Thyroid gland (tissue), 4 donors: ENCODE measurements around the gene CCDC15. TPM values are rescaled to one million over a fixed set of nuclear protein-coding genes. Genes with fewer than 3 reads are reported as not detected.

ENCODE experiments used
- DNase-seq, 2 donors: peaks; one replicate each; pipeline ENCODE4 v3.0.0-alpha.2; 2019
- H3K27ac ChIP-seq, 3 donors: fragments of 200-600 bp; sonication (generic); 1 replicate in 2 of 3; 2 replicates in 1 of 3; pipeline ENCODE4 v1.5.1; 2016 to 2019; ENCODE audit warnings: mild to moderate bottlenecking in 1 of 3, moderate library complexity in 1 of 3
- H3K27me3 ChIP-seq: fragments of 200-600 bp; sonication (generic); one replicate; pipeline ENCODE4 v1.5.1; 2019
- H3K36me3 ChIP-seq, 2 donors: fragments of 200-600 bp; sonication (generic); one replicate each; pipeline ENCODE4 v1.5.1; 2016 to 2019
- H3K4me1 ChIP-seq, 2 donors: fragments of 200-600 bp; sonication (generic); one replicate each; pipeline ENCODE4 v1.5.1; 2017 to 2019
- H3K4me3 ChIP-seq, 3 donors: fragments of 200-600 bp; sonication (generic); replicated peaks in 1 of 3; 1 replicate in 2 of 3; 2 replicates in 1 of 3; pipeline ENCODE4 v1.5.1; 2016; ENCODE audit warnings: mild to moderate bottlenecking in 1 of 3
- H3K9me3 ChIP-seq: fragments of 200-600 bp; sonication (generic); one replicate; pipeline ENCODE4 v1.5.1; 2017
- POLR2A ChIP-seq, 2 donors: fragments of 450-650 bp; IDR thresholded peaks; one replicate each; pipeline ENCODE4 v1.6.1; 2017; ENCODE audit warnings: antibody characterized with exemption in 2 of 2, mild to moderate bottlenecking in 2 of 2, moderate library complexity in 1 of 2
- WGBS, 2 donors: methylation state at CpG; one replicate each; pipeline ENCODE4 v1.1.5; 2017; 5-methylcytosine and 5-hydroxymethylcytosine counted together
- intact Hi-C: fragments of 100-400 bp; cut with DNase I; formaldehyde crosslinking; loops from one replicate; pipeline ENCODE4 v1.15.1; 2023
- total RNA-seq, 4 donors: library from RNA; depleted of rRNA; stranded (reverse); fragments of >200 nt; gene quantifications; one replicate each; pipeline ENCODE4 v1.2.3, GENCODE V29; 2016
- TF ChIP-seq, protein P1 (sequence below), 6 experiments: fragments of 200-600 bp in 3 of 6; fragments of 450-650 bp in 3 of 6; sonication (generic) in 3 of 6; IDR thresholded peaks; one replicate each; pipeline ENCODE4 v1.5.1; 2016 to 2019; ENCODE audit warnings: antibody characterized with exemption in 6 of 6, mild to moderate bottlenecking in 2 of 6, inconsistent platforms in 1 of 6, moderate library complexity in 1 of 6

CCDC15 gene, protein sequence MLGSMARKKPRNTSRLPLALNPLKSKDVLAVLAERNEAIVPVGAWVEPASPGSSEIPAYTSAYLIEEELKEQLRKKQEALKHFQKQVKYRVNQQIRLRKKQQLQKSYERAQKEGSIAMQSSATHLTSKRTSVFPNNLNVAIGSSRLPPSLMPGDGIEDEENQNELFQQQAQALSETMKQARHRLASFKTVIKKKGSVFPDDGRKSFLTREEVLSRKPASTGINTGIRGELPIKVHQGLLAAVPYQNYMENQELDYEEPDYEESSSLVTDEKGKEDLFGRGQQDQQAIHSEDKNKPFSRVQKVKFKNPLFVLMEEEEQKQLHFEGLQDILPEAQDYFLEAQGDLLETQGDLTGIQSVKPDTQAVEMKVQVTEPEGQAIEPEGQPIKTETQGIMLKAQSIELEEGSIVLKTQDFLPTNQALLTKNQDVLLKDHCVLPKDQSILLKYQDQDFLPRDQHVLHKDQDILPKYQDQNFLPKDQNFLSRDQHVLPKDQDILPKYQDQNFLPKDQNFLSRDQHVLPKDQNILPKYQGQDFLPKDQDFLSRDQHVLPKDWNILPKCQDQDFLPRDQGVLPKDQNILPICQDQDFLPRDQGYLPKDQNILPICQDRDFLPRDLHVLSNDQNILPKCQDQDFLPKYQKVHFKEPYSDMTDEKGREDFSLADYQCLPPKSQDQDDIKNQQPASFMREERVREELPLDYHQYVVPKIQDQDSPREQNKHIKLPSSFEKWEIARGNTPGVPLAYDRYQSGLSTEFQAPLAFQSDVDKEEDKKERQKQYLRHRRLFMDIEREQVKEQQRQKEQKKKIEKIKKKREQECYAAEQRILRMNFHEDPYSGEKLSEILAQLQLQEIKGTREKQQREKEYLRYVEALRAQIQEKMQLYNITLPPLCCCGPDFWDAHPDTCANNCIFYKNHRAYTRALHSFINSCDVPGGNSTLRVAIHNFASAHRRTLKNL
- 1 to 10 TPM in 2 of 4 donors, under 1 TPM in 2; 0.33 to 2.8 (median 1.1) TPM for total RNA-seq

DNA sequence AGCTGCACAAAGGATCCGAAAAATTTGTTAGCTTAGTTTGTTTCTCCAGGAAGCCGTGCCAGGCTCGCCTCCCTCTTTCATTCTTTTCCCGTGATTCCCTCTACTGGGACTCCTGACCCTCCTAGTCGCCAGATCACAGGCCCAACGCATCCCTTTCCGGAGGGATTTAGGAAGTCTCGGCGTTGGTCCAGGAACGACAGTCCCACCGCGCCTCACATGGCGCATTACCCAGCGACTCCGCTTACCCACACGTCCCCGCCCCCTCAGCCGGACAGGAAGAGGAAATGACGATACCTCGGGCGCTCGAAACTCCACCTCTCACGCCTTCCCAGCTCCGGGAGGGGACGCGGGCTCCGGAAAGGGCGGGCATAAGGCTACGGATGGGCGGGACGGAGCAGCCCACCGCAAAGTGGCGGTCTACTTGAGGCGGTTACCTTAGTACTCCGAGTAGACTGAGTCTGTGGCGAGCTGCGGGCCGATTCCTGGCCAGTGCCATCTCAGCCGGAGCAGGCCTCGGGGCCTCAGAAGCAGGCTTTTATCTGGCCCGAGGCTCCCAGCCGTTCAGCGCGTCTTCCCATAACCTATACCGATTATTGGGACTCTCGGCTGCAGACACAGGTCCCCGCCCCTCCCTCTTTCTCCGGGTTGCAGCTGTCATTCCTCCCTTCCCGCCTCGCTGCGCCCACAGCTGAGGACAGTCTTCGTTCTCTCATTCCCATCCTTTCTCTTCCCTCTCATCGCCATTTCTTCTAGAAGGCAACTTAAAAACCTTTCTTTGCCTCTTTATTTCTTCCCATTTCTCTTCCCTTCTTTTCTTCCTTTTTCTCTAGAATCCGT, at the start of gene CCDC15:
Gene CCDC15 (plus strand): TSS at position 450 of the 837 bp plus-strand sequence. CDS start 531 bp downstream, outside the sequence.
- Histone ChIP-seq H3K27me3 (no peaks in the 10 kb centered on the region), H3K4me1 (peaks cover 9 to 12% of the 10 kb centered on the region in 2 donors), H3K9me3 (no peaks in the 10 kb centered on the region), H3K36me3 (no peaks in the 10 kb centered on the region), H3K27ac (peak within 1 kb of the TSS; percentile 6 to 76 (median 64)), H3K4me3 (peak within 1 kb of the TSS; percentile 13 to 62 (median 48))
- intact Hi-C loops = loop anchor here (10.0 kb wide), 1 partner anchor 191 kb away; no protein-coding TSS in a partner anchor
- peak in 1 of 2 donors; percentile 83 for TF ChIP-seq POLR2A (IDR thresholded peaks at IDR 0.05)
- TF ChIP-seq, protein P1, sequence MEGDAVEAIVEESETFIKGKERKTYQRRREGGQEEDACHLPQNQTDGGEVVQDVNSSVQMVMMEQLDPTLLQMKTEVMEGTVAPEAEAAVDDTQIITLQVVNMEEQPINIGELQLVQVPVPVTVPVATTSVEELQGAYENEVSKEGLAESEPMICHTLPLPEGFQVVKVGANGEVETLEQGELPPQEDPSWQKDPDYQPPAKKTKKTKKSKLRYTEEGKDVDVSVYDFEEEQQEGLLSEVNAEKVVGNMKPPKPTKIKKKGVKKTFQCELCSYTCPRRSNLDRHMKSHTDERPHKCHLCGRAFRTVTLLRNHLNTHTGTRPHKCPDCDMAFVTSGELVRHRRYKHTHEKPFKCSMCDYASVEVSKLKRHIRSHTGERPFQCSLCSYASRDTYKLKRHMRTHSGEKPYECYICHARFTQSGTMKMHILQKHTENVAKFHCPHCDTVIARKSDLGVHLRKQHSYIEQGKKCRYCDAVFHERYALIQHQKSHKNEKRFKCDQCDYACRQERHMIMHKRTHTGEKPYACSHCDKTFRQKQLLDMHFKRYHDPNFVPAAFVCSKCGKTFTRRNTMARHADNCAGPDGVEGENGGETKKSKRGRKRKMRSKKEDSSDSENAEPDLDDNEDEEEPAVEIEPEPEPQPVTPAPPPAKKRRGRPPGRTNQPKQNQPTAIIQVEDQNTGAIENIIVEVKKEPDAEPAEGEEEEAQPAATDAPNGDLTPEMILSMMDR (IDR thresholded peaks at IDR 0.05) = no peak
- 1% methylated on average over 36 to 52 of the region's 54 CpGs for WGBS, 2 donors
- DNase-seq = peak; percentile 96 to 97

DNA sequence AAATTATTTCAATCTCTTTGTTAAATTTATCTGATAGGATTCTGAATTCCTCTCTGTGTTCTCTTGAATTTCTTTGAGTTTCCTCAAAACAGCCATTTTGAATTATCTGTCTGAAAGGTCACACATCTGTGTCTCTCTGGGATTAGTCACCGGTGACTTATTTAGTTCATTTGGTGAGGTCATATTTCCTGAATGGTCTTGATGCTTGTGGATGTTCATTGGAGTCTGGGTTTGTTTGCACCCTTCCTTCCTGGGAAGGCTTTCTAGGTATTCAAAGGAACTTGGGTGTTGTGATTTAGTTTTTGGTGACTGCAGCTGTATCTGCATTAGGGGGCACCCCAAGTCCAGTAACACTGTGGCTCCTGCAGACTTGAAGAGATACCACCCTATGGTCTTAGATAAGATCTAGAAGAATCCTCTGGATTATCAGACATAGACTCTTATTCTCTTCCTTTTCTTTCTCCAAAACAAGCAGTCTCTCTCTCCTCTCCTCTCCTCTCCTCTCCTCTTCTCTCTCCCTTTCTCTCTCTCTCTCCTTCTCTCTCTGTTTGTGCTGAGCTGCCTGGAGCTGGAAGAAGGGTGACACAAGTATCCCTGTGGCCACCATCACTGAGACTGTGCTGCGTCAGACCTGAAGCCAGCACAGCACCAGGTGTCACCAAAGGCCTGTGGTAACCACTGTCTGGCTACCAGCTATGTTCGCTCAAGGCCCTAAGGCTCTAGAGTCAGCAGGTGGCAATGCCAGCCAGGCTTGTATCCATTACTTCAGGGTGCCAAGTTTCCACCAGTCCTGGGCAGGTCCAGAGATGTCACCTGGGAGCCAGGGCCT, 38.2 kb upstream of the CCDC15 start:
- no peak for DNase-seq
- Histone ChIP-seq H3K4me1 (peaks cover 0 to 2% of the 10 kb centered on the region in 2 donors), H3K27ac (no peak overlapping the region), H3K4me3 (no peak overlapping the region), H3K36me3 (no peaks in the 10 kb centered on the region), H3K27me3 (no peaks in the 10 kb centered on the region), H3K9me3 (no peaks in the 10 kb centered on the region)
- 86 to 87% methylated on average over 3 of the region's 3 CpGs for WGBS, 2 donors
- intact Hi-C loops = no loop called here
- TF ChIP-seq, protein P1 (IDR thresholded peaks at IDR 0.05) = no peak
- TF ChIP-seq POLR2A (IDR thresholded peaks at IDR 0.05) = no peak

DNA sequence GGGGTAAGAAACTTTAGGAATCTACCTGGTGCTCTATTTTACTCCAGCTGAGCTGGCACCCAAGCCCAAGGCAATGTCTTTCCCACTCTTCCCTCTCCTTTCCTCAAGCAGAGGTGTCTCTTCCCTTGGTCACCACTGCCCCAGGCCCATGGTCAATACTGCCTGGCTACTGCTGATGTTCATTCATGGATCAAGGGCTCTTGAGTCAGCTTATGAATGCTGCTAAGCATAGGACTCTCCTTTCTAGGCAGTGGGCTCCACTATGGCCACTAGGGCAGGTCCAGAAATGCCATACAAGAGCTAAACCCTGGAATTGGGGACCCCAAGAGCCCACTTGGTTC, 37.7 kb upstream of the CCDC15 start:
- Histone ChIP-seq H3K36me3 (no peaks in the 10 kb centered on the region), H3K27me3 (no peaks in the 10 kb centered on the region), H3K9me3 (no peaks in the 10 kb centered on the region), H3K27ac (no peak overlapping the region), H3K4me3 (no peak overlapping the region), H3K4me1 (peaks cover 0 to 5% of the 10 kb centered on the region in 2 donors)
- TF ChIP-seq, protein P1 (IDR thresholded peaks at IDR 0.05) = no peak
- no peak for TF ChIP-seq POLR2A (IDR thresholded peaks at IDR 0.05)
- intact Hi-C loops = no loop called here
- DNase-seq = no peak

DNA sequence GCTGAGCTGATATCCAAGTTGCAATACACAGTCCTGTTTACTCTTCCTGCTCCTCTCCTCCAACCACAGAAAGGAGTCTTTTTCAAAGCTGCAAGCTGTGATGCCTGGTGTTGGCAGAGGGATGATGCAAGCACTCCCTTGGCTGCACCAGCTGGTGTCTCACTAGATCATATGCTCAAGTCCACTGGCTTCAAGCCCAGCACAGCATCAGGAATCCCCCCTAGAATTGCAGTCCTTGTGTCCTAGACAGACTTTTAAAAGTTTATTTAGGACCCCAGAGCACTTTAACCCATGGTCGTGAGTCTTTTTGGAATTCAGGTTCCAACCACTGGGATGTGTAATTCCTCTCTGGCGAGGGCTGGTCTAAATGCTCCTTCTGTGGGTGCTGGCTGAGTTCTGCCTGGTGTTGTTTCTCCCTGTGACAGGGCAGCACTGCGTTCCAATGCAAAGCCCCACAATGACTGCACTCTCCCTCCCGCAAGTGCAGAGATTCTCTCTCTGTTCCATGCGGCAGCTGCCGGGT, 36.8 kb upstream of the CCDC15 start:
- Histone ChIP-seq H3K36me3 (no peaks in the 10 kb centered on the region), H3K4me3 (no peak overlapping the region), H3K27ac (no peak overlapping the region), H3K4me1 (peaks cover 0 to 5% of the 10 kb centered on the region in 2 donors), H3K27me3 (no peaks in the 10 kb centered on the region), H3K9me3 (no peaks in the 10 kb centered on the region)
- intact Hi-C loops = no loop called here
- no peak for DNase-seq
- TF ChIP-seq POLR2A (IDR thresholded peaks at IDR 0.05) = no peak
- WGBS, 2 donors = 80 to 81% methylated on average over 4 of the region's 6 CpGs
